ENCODE measurements around the gene SPTB. TPM values are rescaled to one million over a fixed set of nuclear protein-coding genes. Genes with fewer than 3 reads are reported as not detected.

The SPTB gene
- polyA plus RNA-seq, 1 experiment = 0.01 TPM

GRCh38 chr14:64912261-64912660 lies 32.6 kb upstream of the SPTB start:
- H3K27ac ChIP-seq (ENCODE audit: low read depth, low read length) = no peak overlapping the region
- TF ChIP-seq CTCF (IDR thresholded peaks at IDR 0.05; ENCODE audit: low read depth, low read length) = no peak
- peaks cover 11% of the 10 kb centered on the region for H3K27me3 ChIP-seq (ENCODE audit: control insufficient read depth, insufficient read depth, low read length)
- ChIA-PET CTCF (interaction anchor here (1.8 to 2.4 kb wide), 3 partner anchors 21 to 110 kb away, joined by 4 to 16 read pairs (median 10); no protein-coding TSS in a partner anchor), POLR2A (no interaction called here)
- no peak overlapping the region for H3K4me3 ChIP-seq (ENCODE audit: low read depth, low read length)
- no peaks in the 10 kb centered on the region; the same call in 1 of the 2 replicates for H3K9me3 ChIP-seq (ENCODE audit: control insufficient read depth, insufficient read depth, low read length)
- DNase-seq (ENCODE audit: low read depth, low spot score) = no peak

- CTCF ChIA-PET = interaction anchor here (0.5 to 2.4 kb wide), 39 partner anchors 8 to 568 kb away, joined by 3 to 19 read pairs (median 4); partner anchors contain the start of gene SPTB
- POLR2A ChIA-PET = interaction anchor here (0.7 to 0.9 kb wide), 3 partner anchors 14 to 282 kb away, joined by 3 to 4 read pairs (median 3); no protein-coding TSS in a partner anchor
- peak; percentile 13 for DNase-seq (ENCODE audit: low read depth, low spot score)
Measured at GRCh38 chr14:64910847-64911495, 31.3 kb upstream of the SPTB start.

GRCh38 chr14:64906022-64906421 lies 26.3 kb upstream of the SPTB start:
- Histone ChIP-seq H3K27me3 (ENCODE audit: control insufficient read depth, insufficient read depth, low read length) (peaks cover 9% of the 10 kb centered on the region), H3K4me3 (ENCODE audit: low read depth, low read length) (no peak overlapping the region), H3K9me3 (ENCODE audit: control insufficient read depth, insufficient read depth, low read length) (no peaks in the 10 kb centered on the region), H3K27ac (ENCODE audit: low read depth, low read length) (no peak overlapping the region)
- ChIA-PET CTCF (interaction anchor here (0.5 to 3.5 kb wide), 2 partner anchors 14 to 83 kb away, joined by 3 to 17 read pairs; no protein-coding TSS in a partner anchor), POLR2A (no interaction called here)
- TF ChIP-seq CTCF (IDR thresholded peaks at IDR 0.05; ENCODE audit: low read depth, low read length) = no peak
- no peak for DNase-seq (ENCODE audit: low read depth, low spot score)

More at GRCh38 chr14:64910847-64911495, 31.3 kb upstream of the SPTB start:
- H3K9me3 ChIP-seq (ENCODE audit: control insufficient read depth, insufficient read depth, low read length) = no peaks in the 10 kb centered on the region; the same call in 1 of the 2 replicates
- H3K27ac ChIP-seq (ENCODE audit: low read depth, low read length) = no peak overlapping the region
- H3K27me3 ChIP-seq (ENCODE audit: control insufficient read depth, insufficient read depth, low read length) = peaks cover 11% of the 10 kb centered on the region
- no peak overlapping the region for H3K4me3 ChIP-seq (ENCODE audit: low read depth, low read length)
- peak; percentile 84 for TF ChIP-seq CTCF (IDR thresholded peaks at IDR 0.05; ENCODE audit: low read depth, low read length)

GRCh38 chr14:64899958-64900357 lies 20.3 kb upstream of the SPTB start:
- CTCF ChIA-PET = interaction anchor here (1.9 to 2.2 kb wide), 2 partner anchors 8 to 11 kb away, joined by 7 to 9 read pairs; no protein-coding TSS in a partner anchor
- DNase-seq (ENCODE audit: low read depth, low spot score) = no peak

More at GRCh38 chr14:64899958-64900357, 20.3 kb upstream of the SPTB start:
- H3K4me3 ChIP-seq (ENCODE audit: low read depth, low read length) = no peak overlapping the region
- POLR2A ChIA-PET = no interaction called here
- TF ChIP-seq CTCF (IDR thresholded peaks at IDR 0.05; ENCODE audit: low read depth, low read length) = no peak
- peaks cover 22% of the 10 kb centered on the region for H3K27me3 ChIP-seq (ENCODE audit: control insufficient read depth, insufficient read depth, low read length)
- H3K9me3 ChIP-seq (ENCODE audit: control insufficient read depth, insufficient read depth, low read length) = no peaks in the 10 kb centered on the region
- H3K27ac ChIP-seq (ENCODE audit: low read depth, low read length) = no peak overlapping the region

Measured in AG04450 (cell line).